Measurements from ENCODE around the gene SURF4. TPM values are rescaled to one million over a fixed set of nuclear protein-coding genes. Genes with fewer than 3 reads are reported as not detected.

Gene SURF4
- total RNA-seq, 2 experiments from 2014 or later, result 358 to 368 TPM

- no peaks in the 10 kb centered on the region for H3K9me3 Mint-ChIP-seq
- peaks cover 82% of the 10 kb centered on the region for H3K36me3 Mint-ChIP-seq
- peaks cover 74% of the 10 kb centered on the region for H3K4me1 Mint-ChIP-seq (ENCODE audit: low read depth)
- peak; percentile 76 for DNase-seq
- peak overlapping the region; percentile 96 for H3K27ac Mint-ChIP-seq
- ChIA-PET POLR2A (interaction anchor here (0.8 to 14.2 kb wide), 7 partner anchors 16 to 340 kb away, joined by 3 to 381 read pairs (median 3); partner anchors contain the start of genes GTF3C5, MED22, REXO4 and RPL7A), CTCF (interaction anchor here (0.8 to 6.5 kb wide), 9 partner anchors 8 to 51 kb away, joined by 3 to 76 read pairs (median 5); partner anchors contain the start of genes MED22, RPL7A, SURF1 and SURF2)
- intact Hi-C loops (cut with micrococcal nuclease), result loop anchor here (1.0 to 10.0 kb wide), 8 partner anchors 14 to 1024 kb away; partner anchors contain the start of genes CACFD1, MED22, REXO4 and RPL7A
- no peaks in the 10 kb centered on the region for H3K27me3 Mint-ChIP-seq
- H3K4me3 Mint-ChIP-seq, result peak overlapping the region; percentile 77
These were observed 5.2 kb downstream of the SURF4 start for GRCh38 chr9:133370685-133371084.

- no peaks in the 10 kb centered on the region for H3K9me3 Mint-ChIP-seq
- H3K27ac Mint-ChIP-seq, result peak overlapping the region; percentile 96
- intact Hi-C loops (cut with micrococcal nuclease), result loop anchor here (2.0 to 10.0 kb wide), 3 partner anchors 49 to 1025 kb away; partner anchors contain the start of gene REXO4
- peak; percentile 83 for DNase-seq
- H3K4me1 Mint-ChIP-seq (ENCODE audit: low read depth), result peaks cover 74% of the 10 kb centered on the region
- peak overlapping the region; percentile 77 for H3K4me3 Mint-ChIP-seq
- ChIA-PET POLR2A (interaction anchor here (1.5 to 14.2 kb wide), 3 partner anchors 16 to 255 kb away, joined by 3 to 381 read pairs (median 15); partner anchors contain the start of genes MED22, REXO4, RPL7A and SURF1), CTCF (interaction anchor here (0.8 to 6.5 kb wide), 3 partner anchors 12 to 37 kb away, joined by 3 to 76 read pairs (median 69); partner anchors contain the start of genes MED22, RPL7A, SURF1 and SURF2)
- H3K36me3 Mint-ChIP-seq, result peaks cover 87% of the 10 kb centered on the region
- H3K27me3 Mint-ChIP-seq, result no peaks in the 10 kb centered on the region
These were observed 5.9 kb downstream of the SURF4 start for GRCh38 chr9:133369933-133370332.

GRCh38 chr9:133369422-133369821, 6.4 kb downstream of the SURF4 start:
- Mint-ChIP-seq H3K4me1 (ENCODE audit: low read depth) (peaks cover 71% of the 10 kb centered on the region), H3K36me3 (peaks cover 84% of the 10 kb centered on the region), H3K4me3 (peak overlapping the region; percentile 77), H3K9me3 (no peaks in the 10 kb centered on the region), H3K27me3 (no peaks in the 10 kb centered on the region), H3K27ac (peak overlapping the region; percentile 96)
- CTCF ChIA-PET, result interaction anchor here (4.1 to 6.5 kb wide), 2 partner anchors 12 to 20 kb away, joined by 69 to 76 read pairs; partner anchors contain the start of genes MED22, RPL7A, SURF1 and SURF2
- no peak for DNase-seq
- POLR2A ChIA-PET, result interaction anchor here (4.9 to 14.2 kb wide), 2 partner anchors 15 to 48 kb away, joined by 15 to 381 read pairs; partner anchors contain the start of genes MED22, REXO4, RPL7A and SURF1
- intact Hi-C loops (cut with micrococcal nuclease), result no loop called here

- H3K36me3 Mint-ChIP-seq, result peaks cover 89% of the 10 kb centered on the region
- POLR2A ChIA-PET, result interaction anchor here (14.2 kb wide), 1 partner anchor 14 kb away, joined by 381 read pairs; the partner anchor contains the start of genes MED22, RPL7A, SURF1 and SURF2
- H3K4me1 Mint-ChIP-seq (ENCODE audit: low read depth), result peaks cover 65% of the 10 kb centered on the region
- intact Hi-C loops (cut with micrococcal nuclease), result no loop called here
- no peaks in the 10 kb centered on the region for H3K9me3 Mint-ChIP-seq
- peak overlapping the region; percentile 96 for H3K27ac Mint-ChIP-seq
- H3K27me3 Mint-ChIP-seq, result no peaks in the 10 kb centered on the region
- CTCF ChIA-PET, result interaction anchor here (1.0 to 1.1 kb wide), 2 partner anchors 9 to 12 kb away, joined by 3 to 10 read pairs; partner anchors contain the start of genes SURF1 and SURF2
- DNase-seq, result no peak
- peak overlapping the region; percentile 63 for H3K4me3 Mint-ChIP-seq
These were observed 7.5 kb downstream of the SURF4 start for GRCh38 chr9:133368249-133368881.

- POLR2A ChIA-PET, result interaction anchor here (14.2 kb wide), 1 partner anchor 13 kb away, joined by 381 read pairs; the partner anchor contains the start of genes MED22, RPL7A, SURF1 and SURF2
- peaks cover 88% of the 10 kb centered on the region for H3K36me3 Mint-ChIP-seq
- no peaks in the 10 kb centered on the region for H3K27me3 Mint-ChIP-seq
- CTCF ChIA-PET, result interaction anchor here (1.0 to 1.1 kb wide), 2 partner anchors 8 to 12 kb away, joined by 3 to 10 read pairs; partner anchors contain the start of genes SURF1 and SURF2
- H3K4me1 Mint-ChIP-seq (ENCODE audit: low read depth), result peaks cover 61% of the 10 kb centered on the region
- H3K9me3 Mint-ChIP-seq, result no peaks in the 10 kb centered on the region
- intact Hi-C loops (cut with micrococcal nuclease), result no loop called here
- no peak for DNase-seq
- H3K4me3 Mint-ChIP-seq, result no peak overlapping the region
- H3K27ac Mint-ChIP-seq, result peak overlapping the region; percentile 96
These were observed 8.1 kb downstream of the SURF4 start for GRCh38 chr9:133367778-133368177.

GRCh38 chr9:133367221-133367620, 8.6 kb downstream of the SURF4 start:
- Mint-ChIP-seq H3K36me3 (peaks cover 87% of the 10 kb centered on the region), H3K9me3 (no peaks in the 10 kb centered on the region), H3K27ac (no peak overlapping the region), H3K4me1 (ENCODE audit: low read depth) (peaks cover 56% of the 10 kb centered on the region), H3K4me3 (no peak overlapping the region), H3K27me3 (no peaks in the 10 kb centered on the region)
- intact Hi-C loops (cut with micrococcal nuclease), result no loop called here
- ChIA-PET CTCF (no interaction called here), POLR2A (interaction anchor here (14.2 kb wide), 1 partner anchor 13 kb away, joined by 381 read pairs; the partner anchor contains the start of genes MED22, RPL7A, SURF1 and SURF2)
- DNase-seq, result no peak

- Mint-ChIP-seq H3K27me3 (no peaks in the 10 kb centered on the region), H3K4me3 (no peak overlapping the region), H3K9me3 (no peaks in the 10 kb centered on the region), H3K36me3 (peaks cover 87% of the 10 kb centered on the region), H3K27ac (no peak overlapping the region), H3K4me1 (ENCODE audit: low read depth) (peaks cover 55% of the 10 kb centered on the region)
- intact Hi-C loops (cut with micrococcal nuclease), result no loop called here
- ChIA-PET CTCF (interaction anchor here (1.1 to 1.4 kb wide), 2 partner anchors 11 to 120 kb away, joined by 3 read pairs; partner anchors contain the start of gene SURF1), POLR2A (interaction anchor here (1.0 to 14.2 kb wide), 2 partner anchors 12 to 19 kb away, joined by 4 to 381 read pairs; partner anchors contain the start of genes MED22, RPL7A, SURF1 and SURF2)
- no peak for DNase-seq
These were observed 9.4 kb downstream of the SURF4 start for GRCh38 chr9:133366435-133366834.

- intact Hi-C loops (cut with micrococcal nuclease), result no loop called here
- H3K4me1 Mint-ChIP-seq (ENCODE audit: low read depth), result peaks cover 53% of the 10 kb centered on the region
These were observed 13.4 kb downstream of the SURF4 start for GRCh38 chr9:133362359-133363044.

GRCh38 chr9:133361507-133362092, 14.3 kb downstream of the SURF4 start:
- Mint-ChIP-seq H3K4me3 (no peak overlapping the region), H3K36me3 (peaks cover 60% of the 10 kb centered on the region), H3K9me3 (no peaks in the 10 kb centered on the region), H3K27me3 (no peaks in the 10 kb centered on the region), H3K27ac (peak overlapping the region; percentile 85), H3K4me1 (ENCODE audit: low read depth) (peaks cover 55% of the 10 kb centered on the region)
- CTCF ChIA-PET, result interaction anchor here (7.6 kb wide), 1 partner anchor 10 kb away, joined by 69 read pairs; no protein-coding TSS in a partner anchor
- no peak for DNase-seq
- intact Hi-C loops (cut with micrococcal nuclease), result no loop called here
- POLR2A ChIA-PET, result interaction anchor here (14.0 to 14.2 kb wide), 2 partner anchors 7 kb away, joined by 381 read pairs; partner anchors contain the start of genes MED22, RPL7A, SURF1 and SURF2

More at GRCh38 chr9:133362359-133363044, 13.4 kb downstream of the SURF4 start:
- Mint-ChIP-seq H3K36me3 (peaks cover 68% of the 10 kb centered on the region), H3K27me3 (no peaks in the 10 kb centered on the region), H3K27ac (no peak overlapping the region), H3K9me3 (no peaks in the 10 kb centered on the region), H3K4me3 (no peak overlapping the region)
- CTCF ChIA-PET, result interaction anchor here (1.1 kb wide), 1 partner anchor 8 kb away, joined by 4 read pairs; no protein-coding TSS in a partner anchor
- POLR2A ChIA-PET, result interaction anchor here (1.7 to 14.2 kb wide), 2 partner anchors 8 to 10 kb away, joined by 7 to 381 read pairs; partner anchors contain the start of genes MED22, RPL7A, SURF1 and SURF2
- DNase-seq, result no peak

- Mint-ChIP-seq H3K27ac (peak overlapping the region; percentile 85), H3K9me3 (no peaks in the 10 kb centered on the region), H3K27me3 (no peaks in the 10 kb centered on the region), H3K4me1 (ENCODE audit: low read depth) (peaks cover 49% of the 10 kb centered on the region), H3K36me3 (peaks cover 52% of the 10 kb centered on the region), H3K4me3 (no peak overlapping the region)
- DNase-seq, result peak; percentile 48
- ChIA-PET CTCF (interaction anchor here (0.6 to 7.6 kb wide), 4 partner anchors 8 to 30 kb away, joined by 4 to 69 read pairs (median 8); no protein-coding TSS in a partner anchor), POLR2A (interaction anchor here (1.4 to 14.0 kb wide), 4 partner anchors 8 to 14 kb away, joined by 4 to 381 read pairs (median 7); partner anchors contain the start of genes MED22 and RPL7A)
- intact Hi-C loops (cut with micrococcal nuclease), result no loop called here
These were observed 15.2 kb downstream of the SURF4 start for GRCh38 chr9:133360400-133361393.
